Panc1 (cell line): ENCODE data around the gene UBR2.

Experiments used
- POLR2AphosphoS5 ChIP-seq: IDR thresholded peaks from 2 replicates; pipeline ENCODE4 v1.6.1; 2012; ENCODE audit warnings: mild to moderate bottlenecking, low read depth, low read length, moderate library complexity
- SIN3A ChIP-seq: IDR thresholded peaks from 2 replicates; pipeline ENCODE4 v1.6.1; 2012; ENCODE audit warnings: low read depth, mild to moderate bottlenecking, low read length, moderate library complexity, borderline replicate concordance; ENCODE audit not compliant: insufficient read depth
- TCF7L2 ChIP-seq: IDR thresholded peaks from 2 replicates; pipeline ENCODE4 v1.6.1; 2011; ENCODE audit warnings: mild to moderate bottlenecking, low read depth, low read length, inconsistent platforms
- TF ChIP-seq, protein P1 (sequence below), 2 experiments: IDR thresholded peaks; 2 replicates each; pipeline ENCODE4 v1.6.1; 2011 to 2012; ENCODE audit warnings: low read depth in 2 of 2, control low read depth in 1 of 2, low read length in 1 of 2, mild to moderate bottlenecking in 1 of 2, moderate library complexity in 1 of 2; ENCODE audit not compliant: insufficient read depth in 1 of 2
- TF ChIP-seq, protein P2 (sequence below): fragments of 450-650 bp; IDR thresholded peaks from 2 replicates; pipeline ENCODE4 v1.5.1; 2017; ENCODE audit warnings: mild to moderate bottlenecking

DNA sequence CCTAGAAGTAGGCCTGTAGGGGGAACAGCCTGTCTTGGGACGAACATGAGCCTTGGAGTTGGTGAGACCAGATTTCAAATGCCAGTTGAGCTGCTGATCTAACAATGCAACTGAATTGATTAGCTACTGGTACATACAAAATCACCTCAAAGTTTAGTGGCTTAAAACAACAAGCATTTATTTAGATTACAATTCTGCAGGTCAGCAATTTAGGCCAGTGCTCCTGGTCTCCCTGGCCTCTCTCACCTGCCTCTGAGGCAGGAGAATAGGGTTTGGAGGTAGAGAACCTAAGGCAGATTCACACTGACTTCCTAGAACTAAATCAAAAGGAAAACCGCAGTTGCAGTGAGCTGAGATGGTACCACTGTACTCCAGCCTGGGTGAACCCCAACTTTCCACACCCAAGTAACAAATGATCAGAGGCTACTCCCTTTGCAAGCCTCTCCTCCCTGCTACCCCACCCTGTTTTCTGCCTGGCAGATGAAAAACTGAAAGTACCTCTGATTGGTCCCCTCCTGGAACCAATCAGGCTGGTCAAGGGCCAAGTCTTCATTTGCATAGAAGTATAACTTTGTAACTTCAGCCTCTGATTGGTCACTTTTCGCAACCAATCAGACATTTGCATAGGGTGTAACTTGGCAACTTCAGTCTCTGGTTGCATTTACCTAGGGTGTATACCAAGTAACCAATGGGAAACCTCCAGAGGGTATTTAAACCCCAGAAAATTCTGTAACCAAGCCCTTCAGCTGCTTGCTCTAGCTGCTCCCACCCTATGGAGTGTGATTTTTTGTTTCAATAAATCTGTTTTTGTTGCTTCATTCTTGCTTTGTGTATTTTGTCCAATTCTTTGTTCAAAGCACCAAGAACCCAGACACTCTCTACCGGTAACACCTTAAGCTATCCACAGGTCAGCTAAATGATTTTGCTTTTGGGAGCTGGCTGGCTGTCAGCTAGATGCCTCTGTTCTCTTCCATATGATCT lies 8.1 kb upstream of the UBR2 start:
- TF ChIP-seq, protein P1, sequence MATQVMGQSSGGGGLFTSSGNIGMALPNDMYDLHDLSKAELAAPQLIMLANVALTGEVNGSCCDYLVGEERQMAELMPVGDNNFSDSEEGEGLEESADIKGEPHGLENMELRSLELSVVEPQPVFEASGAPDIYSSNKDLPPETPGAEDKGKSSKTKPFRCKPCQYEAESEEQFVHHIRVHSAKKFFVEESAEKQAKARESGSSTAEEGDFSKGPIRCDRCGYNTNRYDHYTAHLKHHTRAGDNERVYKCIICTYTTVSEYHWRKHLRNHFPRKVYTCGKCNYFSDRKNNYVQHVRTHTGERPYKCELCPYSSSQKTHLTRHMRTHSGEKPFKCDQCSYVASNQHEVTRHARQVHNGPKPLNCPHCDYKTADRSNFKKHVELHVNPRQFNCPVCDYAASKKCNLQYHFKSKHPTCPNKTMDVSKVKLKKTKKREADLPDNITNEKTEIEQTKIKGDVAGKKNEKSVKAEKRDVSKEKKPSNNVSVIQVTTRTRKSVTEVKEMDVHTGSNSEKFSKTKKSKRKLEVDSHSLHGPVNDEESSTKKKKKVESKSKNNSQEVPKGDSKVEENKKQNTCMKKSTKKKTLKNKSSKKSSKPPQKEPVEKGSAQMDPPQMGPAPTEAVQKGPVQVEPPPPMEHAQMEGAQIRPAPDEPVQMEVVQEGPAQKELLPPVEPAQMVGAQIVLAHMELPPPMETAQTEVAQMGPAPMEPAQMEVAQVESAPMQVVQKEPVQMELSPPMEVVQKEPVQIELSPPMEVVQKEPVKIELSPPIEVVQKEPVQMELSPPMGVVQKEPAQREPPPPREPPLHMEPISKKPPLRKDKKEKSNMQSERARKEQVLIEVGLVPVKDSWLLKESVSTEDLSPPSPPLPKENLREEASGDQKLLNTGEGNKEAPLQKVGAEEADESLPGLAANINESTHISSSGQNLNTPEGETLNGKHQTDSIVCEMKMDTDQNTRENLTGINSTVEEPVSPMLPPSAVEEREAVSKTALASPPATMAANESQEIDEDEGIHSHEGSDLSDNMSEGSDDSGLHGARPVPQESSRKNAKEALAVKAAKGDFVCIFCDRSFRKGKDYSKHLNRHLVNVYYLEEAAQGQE (IDR thresholded peaks at IDR 0.05; ENCODE audit: insufficient read depth in 1 of 2, low read depth in 2 of 2, low read length in 1 of 2) = no peak
- TF ChIP-seq, protein P2, sequence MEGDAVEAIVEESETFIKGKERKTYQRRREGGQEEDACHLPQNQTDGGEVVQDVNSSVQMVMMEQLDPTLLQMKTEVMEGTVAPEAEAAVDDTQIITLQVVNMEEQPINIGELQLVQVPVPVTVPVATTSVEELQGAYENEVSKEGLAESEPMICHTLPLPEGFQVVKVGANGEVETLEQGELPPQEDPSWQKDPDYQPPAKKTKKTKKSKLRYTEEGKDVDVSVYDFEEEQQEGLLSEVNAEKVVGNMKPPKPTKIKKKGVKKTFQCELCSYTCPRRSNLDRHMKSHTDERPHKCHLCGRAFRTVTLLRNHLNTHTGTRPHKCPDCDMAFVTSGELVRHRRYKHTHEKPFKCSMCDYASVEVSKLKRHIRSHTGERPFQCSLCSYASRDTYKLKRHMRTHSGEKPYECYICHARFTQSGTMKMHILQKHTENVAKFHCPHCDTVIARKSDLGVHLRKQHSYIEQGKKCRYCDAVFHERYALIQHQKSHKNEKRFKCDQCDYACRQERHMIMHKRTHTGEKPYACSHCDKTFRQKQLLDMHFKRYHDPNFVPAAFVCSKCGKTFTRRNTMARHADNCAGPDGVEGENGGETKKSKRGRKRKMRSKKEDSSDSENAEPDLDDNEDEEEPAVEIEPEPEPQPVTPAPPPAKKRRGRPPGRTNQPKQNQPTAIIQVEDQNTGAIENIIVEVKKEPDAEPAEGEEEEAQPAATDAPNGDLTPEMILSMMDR = no peak
- TF ChIP-seq TCF7L2 = no peak
- no peak for TF ChIP-seq POLR2AphosphoS5
- TF ChIP-seq SIN3A = no peak
